Testis (tissue), 2 donors: Measurements from ENCODE around the gene PIEZO1.

Experiments used
- POLR2A ChIP-seq: fragments of 450-650 bp; IDR thresholded peaks from one replicate; pipeline ENCODE4 v1.6.1; 2017; ENCODE audit warnings: antibody characterized with exemption, mild to moderate bottlenecking, moderate library complexity
- TF ChIP-seq, protein P1 (sequence below), 3 experiments: fragments of 450-650 bp in 2 of 3; fragments of 200-600 bp in 1 of 3; sonication (generic) in 1 of 3; IDR thresholded peaks; one replicate each; pipeline ENCODE4 v1.5.1; 2016 to 2019; ENCODE audit warnings: antibody characterized with exemption in 3 of 3, mild to moderate bottlenecking in 2 of 3, moderate library complexity in 1 of 3

DNA sequence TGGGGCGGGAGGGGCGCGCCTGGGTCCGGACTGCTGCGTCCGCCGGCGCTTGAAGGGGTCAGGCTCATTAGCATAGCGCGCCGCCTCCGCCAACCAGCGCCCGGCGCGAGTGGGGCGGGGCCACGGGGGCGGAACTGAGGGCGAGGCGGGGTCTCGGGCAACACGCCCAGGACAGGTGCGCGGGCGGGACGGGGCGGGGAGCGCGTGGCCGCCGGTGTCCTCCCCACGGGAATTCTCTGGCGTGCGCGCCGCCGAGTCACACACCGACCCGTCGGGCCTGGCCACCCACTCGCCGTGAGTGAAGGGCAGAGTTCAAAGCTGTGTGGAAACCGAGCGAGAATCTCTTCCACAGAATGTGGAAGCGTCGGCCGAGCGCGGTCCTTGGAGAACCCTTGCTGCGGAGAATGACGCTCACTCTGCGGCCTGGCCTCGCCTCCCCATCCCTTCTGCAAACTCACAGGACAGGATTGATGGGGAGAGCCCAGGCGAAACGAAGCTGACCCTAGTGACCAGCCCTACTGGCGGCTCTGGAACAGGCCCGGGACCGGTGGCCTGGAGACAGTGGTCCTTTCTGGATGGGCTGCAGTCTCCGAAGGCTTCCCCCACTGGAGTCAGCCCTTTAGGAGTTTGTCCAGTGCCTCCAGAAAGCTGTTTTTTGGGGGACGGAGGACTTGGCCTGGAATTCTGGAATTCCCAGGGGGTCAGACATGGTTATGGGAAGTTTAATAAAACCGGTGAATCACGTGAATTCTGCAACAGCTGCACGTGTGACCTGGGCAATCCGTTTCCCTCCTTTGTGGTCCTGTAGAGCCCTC lies 98.4 kb downstream of the PIEZO1 start, which contains the start of gene SNAI3:
- TF ChIP-seq, protein P1, sequence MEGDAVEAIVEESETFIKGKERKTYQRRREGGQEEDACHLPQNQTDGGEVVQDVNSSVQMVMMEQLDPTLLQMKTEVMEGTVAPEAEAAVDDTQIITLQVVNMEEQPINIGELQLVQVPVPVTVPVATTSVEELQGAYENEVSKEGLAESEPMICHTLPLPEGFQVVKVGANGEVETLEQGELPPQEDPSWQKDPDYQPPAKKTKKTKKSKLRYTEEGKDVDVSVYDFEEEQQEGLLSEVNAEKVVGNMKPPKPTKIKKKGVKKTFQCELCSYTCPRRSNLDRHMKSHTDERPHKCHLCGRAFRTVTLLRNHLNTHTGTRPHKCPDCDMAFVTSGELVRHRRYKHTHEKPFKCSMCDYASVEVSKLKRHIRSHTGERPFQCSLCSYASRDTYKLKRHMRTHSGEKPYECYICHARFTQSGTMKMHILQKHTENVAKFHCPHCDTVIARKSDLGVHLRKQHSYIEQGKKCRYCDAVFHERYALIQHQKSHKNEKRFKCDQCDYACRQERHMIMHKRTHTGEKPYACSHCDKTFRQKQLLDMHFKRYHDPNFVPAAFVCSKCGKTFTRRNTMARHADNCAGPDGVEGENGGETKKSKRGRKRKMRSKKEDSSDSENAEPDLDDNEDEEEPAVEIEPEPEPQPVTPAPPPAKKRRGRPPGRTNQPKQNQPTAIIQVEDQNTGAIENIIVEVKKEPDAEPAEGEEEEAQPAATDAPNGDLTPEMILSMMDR (IDR thresholded peaks at IDR 0.05), result no peak
- no peak for TF ChIP-seq POLR2A
